CD14-positive monocyte (primary cell): ENCODE measurements around the gene CNRIP1. TPM values are rescaled to one million over a fixed set of nuclear protein-coding genes. Genes with fewer than 3 reads are reported as not detected.

Source experiments
- DNase-seq, 3 donors: peaks; one replicate each; pipeline ENCODE4 v3.0.0-alpha.2; 2011 to 2022
- H2AFZ ChIP-seq: 2 replicates; pipeline ENCODE4 v1.6.0; 2012; ENCODE audit warnings: mild to moderate bottlenecking, low read depth, low read length, inconsistent platforms; ENCODE audit not compliant: insufficient read depth, poor library complexity, severe bottlenecking
- H3K27ac ChIP-seq, 2 donors: 1 replicate in 1 of 2; 2 replicates in 1 of 2; pipeline ENCODE4 v1.5.1; 2012 to 2013; ENCODE audit warnings: low read length in 2 of 2, control low read depth in 1 of 2, inconsistent platforms in 1 of 2, low read depth in 1 of 2, mild to moderate bottlenecking in 1 of 2
- H3K27me3 ChIP-seq, 2 donors: one replicate each; pipeline versions ENCODE4 v1.6.0 to v1.6.1; 2011 to 2013; ENCODE audit warnings: low read length in 2 of 2; ENCODE audit not compliant: control insufficient read depth in 2 of 2, insufficient read depth in 2 of 2
- H3K36me3 ChIP-seq, 2 donors: replicated peaks in 1 of 2; 1 replicate in 1 of 2; 2 replicates in 1 of 2; pipeline versions ENCODE4 v1.5.1 to v1.6.1; 2012 to 2013; ENCODE audit warnings: low read length in 2 of 2, control low read depth in 1 of 2, inconsistent platforms in 1 of 2, mild to moderate bottlenecking in 1 of 2; ENCODE audit not compliant: insufficient read depth in 2 of 2, control insufficient read depth in 1 of 2
- H3K4me1 ChIP-seq, 2 donors: 1 replicate in 1 of 2; 2 replicates in 1 of 2; pipeline versions ENCODE4 v1.5.1 to v1.6.1; 2012 to 2013; ENCODE audit warnings: low read length in 2 of 2, control low read depth in 1 of 2, inconsistent platforms in 1 of 2, mild to moderate bottlenecking in 1 of 2, moderate library complexity in 1 of 2; ENCODE audit not compliant: insufficient read depth in 2 of 2, control insufficient read depth in 1 of 2
- H3K4me2 ChIP-seq: replicated peaks from 2 replicates; pipeline ENCODE3; 2012; ENCODE audit warnings: low read length, moderate library complexity, mild to moderate bottlenecking; ENCODE audit not compliant: poor library complexity, severe bottlenecking; ENCODE audit errors: extremely low read depth
- H3K4me3 ChIP-seq, 3 experiments: fragments of 200-600 bp in 1 of 3; sonication (generic) in 1 of 3; replicated peaks in 1 of 3; 1 replicate in 2 of 3; 2 replicates in 1 of 3; pipeline ENCODE4 v1.5.1; 2011 to 2013; ENCODE audit warnings: low read length in 3 of 3, mild to moderate bottlenecking in 3 of 3, control low read depth in 2 of 3, low read depth in 2 of 3, inconsistent platforms in 1 of 3, moderate library complexity in 1 of 3
- H3K79me2 ChIP-seq: 2 replicates; pipeline ENCODE4 v1.6.0; 2012; ENCODE audit warnings: mild to moderate bottlenecking, control low read depth, inconsistent platforms, low read length, moderate library complexity; ENCODE audit not compliant: insufficient read depth
- H3K9ac ChIP-seq: 2 replicates; pipeline ENCODE4 v1.6.0; 2017; ENCODE audit warnings: low read length, mild to moderate bottlenecking; ENCODE audit not compliant: insufficient read depth, poor library complexity, severe bottlenecking
- H3K9me3 ChIP-seq, 2 donors: replicated peaks in 1 of 2; 1 replicate in 1 of 2; 2 replicates in 1 of 2; pipeline versions ENCODE4 v1.5.1 to v1.6.1; 2012 to 2013; ENCODE audit warnings: low read length in 2 of 2, control low read depth in 1 of 2; ENCODE audit not compliant: control insufficient read depth in 1 of 2, insufficient read depth in 1 of 2
- H4K20me1 ChIP-seq: 2 replicates; pipeline ENCODE4 v1.6.0; 2012; ENCODE audit warnings: mild to moderate bottlenecking, low read length, control low read depth, moderate library complexity; ENCODE audit not compliant: insufficient read depth
- H3K27ac Mint-ChIP-seq, 7 donors: one replicate each; pipeline ENCODE4 v1.8.0; 2020; ENCODE audit warnings: mild to moderate bottlenecking in 7 of 7, mixed read lengths in 7 of 7, moderate library complexity in 6 of 7, inconsistent platforms in 2 of 7
- H3K27me3 Mint-ChIP-seq, 3 donors: one replicate each; pipeline ENCODE4 v1.8.0; 2021 to 2022; ENCODE audit warnings: low read depth in 3 of 3, mild to moderate bottlenecking in 3 of 3, mixed read lengths in 3 of 3, moderate library complexity in 3 of 3, inconsistent platforms in 1 of 3
- H3K36me3 Mint-ChIP-seq, 2 donors: one replicate each; pipeline ENCODE4 v1.8.0; 2020; ENCODE audit warnings: mixed read lengths in 2 of 2, inconsistent platforms in 1 of 2, mild to moderate bottlenecking in 1 of 2
- H3K4me1 Mint-ChIP-seq: one replicate; pipeline ENCODE4 v1.8.0; 2020; ENCODE audit warnings: mild to moderate bottlenecking, mixed read lengths
- H3K4me3 Mint-ChIP-seq, 2 donors: one replicate each; pipeline ENCODE4 v1.8.0; 2020; ENCODE audit warnings: mild to moderate bottlenecking in 2 of 2, mixed read lengths in 2 of 2, moderate library complexity in 1 of 2
- H3K9me3 Mint-ChIP-seq, 7 donors: one replicate each; pipeline ENCODE4 v1.8.0; 2020 to 2022; ENCODE audit warnings: mixed read lengths in 7 of 7, mild to moderate bottlenecking in 6 of 7, moderate library complexity in 6 of 7, inconsistent platforms in 2 of 7
- CTCF ChIP-seq: fragments of 200-600 bp; IDR thresholded peaks from one replicate; pipeline ENCODE4 v1.8.0; 2022; ENCODE audit warnings: antibody characterized with exemption, mild to moderate bottlenecking
- WGBS: methylation state at CpG from one replicate; pipeline ENCODE4 v1.1.5; 2013; ENCODE audit warnings: missing lambda C conversion rate; ENCODE audit not compliant: insufficient coverage; 5-methylcytosine and 5-hydroxymethylcytosine counted together
- intact Hi-C, 2 donors: fragments of 100-400 bp; cut with micrococcal nuclease; formaldehyde crosslinking; loops; one replicate each; pipeline versions ENCODE4 v1.15.0 to v1.15.1; 2023
- polyA plus RNA-seq, 3 donors: library from polyadenylated mRNA; depleted of rRNA in 1 of 3; unstranded in 2 of 3; stranded (reverse) in 1 of 3; fragments of 300-500 nt in 2 of 3; fragments of >200 nt in 1 of 3; fragmentation: Illumina TruSeq in 2 of 3; gene quantifications; 1 replicate in 2 of 3; 2 replicates in 1 of 3; pipeline ENCODE4 v1.2.3, GENCODE V29; 2012 to 2021

Gene CNRIP1
- polyA plus RNA-seq, 3 donors, result 0.09 to 0.53 (median 0.17) TPM

- Histone ChIP-seq H3K79me2 (peaks cover 71% of the 10 kb centered on the region), H3K27me3 (no peaks in the 10 kb centered on the region), H3K36me3 (peaks cover 0 to 6% of the 10 kb centered on the region in 2 donors), H3K4me1 (peaks cover 39 to 54% of the 10 kb centered on the region in 2 donors), H2AFZ (no peak overlapping the region), H3K4me3 (peak overlapping the region; percentile 73 to 98 (median 97)), H3K27ac (peak overlapping the region; percentile 98 to 99), H3K9me3 (no peaks in the 10 kb centered on the region), H3K9ac (peak overlapping the region; percentile 80), H3K4me2 (peak overlapping the region; percentile 93), H4K20me1 (peaks cover 42% of the 10 kb centered on the region)
- no peak for TF ChIP-seq CTCF
- H3K36me3 Mint-ChIP-seq, result no peaks in the 10 kb centered on the region
- H3K4me3 Mint-ChIP-seq, result peak overlapping the region; percentile 92 to 99
- DNase-seq, result no peak
- peak overlapping the region; percentile 97 to 99 (median 98) for H3K27ac Mint-ChIP-seq
- H3K4me1 Mint-ChIP-seq, result peaks cover 34% of the 10 kb centered on the region
- intact Hi-C loops, result loop anchor here (2.0 to 10.0 kb wide), 5 partner anchors 55 to 187 kb away; partner anchors contain the start of genes C1D (in 1 of the 2) and PNO1 (in 1 of the 2)
- H3K9me3 Mint-ChIP-seq, result peaks cover 0 to 3% (median 0%) of the 10 kb centered on the region in 7 donors
- H3K27me3 Mint-ChIP-seq, result peaks cover 0 to 2% (median 0%) of the 10 kb centered on the region in 3 donors
- WGBS, result under 1% methylated on average over 68 of the region's 78 CpGs
Observed at GRCh38 chr2:68251855-68252399, 67.8 kb downstream of the CNRIP1 start.

- Mint-ChIP-seq H3K27me3 (peaks cover 0 to 2% (median 0%) of the 10 kb centered on the region in 3 donors), H3K4me3 (peak overlapping the region; percentile 98 to 99), H3K4me1 (peaks cover 34% of the 10 kb centered on the region), H3K36me3 (no peaks in the 10 kb centered on the region), H3K9me3 (peaks cover 0 to 3% (median 0%) of the 10 kb centered on the region in 7 donors), H3K27ac (peak overlapping the region; percentile 97 to 99 (median 99))
- Histone ChIP-seq H3K36me3 (peaks cover 0 to 6% of the 10 kb centered on the region in 2 donors), H3K27me3 (no peaks in the 10 kb centered on the region), H3K4me1 (peaks cover 45 to 60% of the 10 kb centered on the region in 2 donors), H3K9me3 (no peaks in the 10 kb centered on the region), H3K9ac (peak overlapping the region; percentile 80), H3K27ac (peak overlapping the region; percentile 98 to 99), H3K4me2 (peak overlapping the region; percentile 93), H2AFZ (peak overlapping the region; percentile 8), H4K20me1 (peaks cover 48% of the 10 kb centered on the region), H3K79me2 (peaks cover 77% of the 10 kb centered on the region), H3K4me3 (peak overlapping the region; percentile 73 to 98 (median 97))
- TF ChIP-seq CTCF, result peak; percentile 78
- peak; percentile 81 to 87 (median 86) for DNase-seq
- WGBS, result 0% methylated on average over 29 of the region's 41 CpGs
- intact Hi-C loops, result loop anchor here (5.0 to 10.0 kb wide), 4 partner anchors 54 to 187 kb away; partner anchors contain the start of genes C1D (in 1 of the 2) and PNO1 (in 1 of the 2)
Observed at GRCh38 chr2:68251187-68251854, 68.4 kb downstream of the CNRIP1 start.
